DMS 273 treated with DMSO at 0.1 percent for 48 hours (cell line): Measurements from ENCODE around the gene SCAPER.
"Not testable (repeated sequence)": the region's sequence is repeated elsewhere in the genome, so short reads cannot be mapped to it uniquely, and the experiment has no call there.

Source experiments
- DNase-seq: peaks from one replicate; lab custom pipeline; 2025; lab: John Stamatoyannopoulos, UW

The SCAPER gene

DNA sequence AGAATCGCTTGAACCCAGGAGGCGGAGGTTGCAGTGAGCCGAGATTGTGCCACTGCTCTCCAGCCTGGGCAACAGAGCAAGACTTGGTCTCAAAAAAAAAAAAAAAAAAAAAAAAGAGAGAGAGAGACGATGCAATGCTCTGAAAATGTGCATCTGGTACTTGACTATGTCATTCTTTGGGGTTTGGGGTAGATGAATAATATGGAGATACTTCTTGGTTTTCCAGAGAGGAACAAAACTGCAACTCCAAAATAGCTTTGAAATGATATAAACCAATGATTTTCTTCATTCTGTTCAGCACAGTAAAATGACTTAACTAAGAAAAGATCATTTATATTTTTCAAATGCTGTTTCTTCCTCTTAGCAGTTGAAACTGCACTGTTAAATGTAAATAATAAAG lies 409.7 kb downstream of the SCAPER start:
- DNase-seq = no peak

DNA sequence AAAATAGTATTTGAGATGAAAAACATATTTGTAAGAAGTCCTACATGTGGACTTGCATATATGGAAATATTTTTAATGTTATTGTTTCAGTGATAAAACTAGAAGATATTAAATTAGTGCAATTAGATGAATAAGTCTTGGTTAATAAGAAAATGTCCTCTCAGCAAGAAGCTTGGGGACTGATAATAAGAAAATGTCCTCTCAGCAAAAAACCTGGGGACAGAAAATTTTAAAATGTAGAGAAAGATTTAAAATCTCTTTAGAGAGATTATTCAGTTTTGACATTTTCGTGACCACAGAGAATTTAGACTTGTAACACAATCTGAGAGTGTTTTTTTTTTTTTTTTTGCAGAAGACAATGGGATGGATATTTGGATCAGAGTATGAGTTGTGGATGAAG lies 412.6 kb downstream of the SCAPER start:
- no peak for DNase-seq

DNA sequence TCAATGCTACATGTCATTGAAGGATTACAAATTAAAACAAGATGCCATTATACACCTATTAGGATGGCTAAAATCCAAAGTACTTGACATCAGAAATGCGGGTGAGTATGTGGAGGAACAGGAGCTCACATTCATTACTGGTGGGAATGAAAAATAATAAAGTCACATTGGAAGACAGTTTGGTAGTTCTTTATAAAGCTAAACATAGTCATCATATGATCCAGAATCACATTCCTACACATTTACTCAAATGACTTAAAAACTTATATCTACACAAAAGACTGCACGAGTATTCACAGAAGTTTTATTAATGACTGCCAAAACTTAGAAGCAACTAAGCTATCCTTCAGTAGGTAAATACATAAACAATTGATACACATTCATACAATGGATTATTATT lies 421.4 kb downstream of the SCAPER start:
- no peak for DNase-seq

DNA sequence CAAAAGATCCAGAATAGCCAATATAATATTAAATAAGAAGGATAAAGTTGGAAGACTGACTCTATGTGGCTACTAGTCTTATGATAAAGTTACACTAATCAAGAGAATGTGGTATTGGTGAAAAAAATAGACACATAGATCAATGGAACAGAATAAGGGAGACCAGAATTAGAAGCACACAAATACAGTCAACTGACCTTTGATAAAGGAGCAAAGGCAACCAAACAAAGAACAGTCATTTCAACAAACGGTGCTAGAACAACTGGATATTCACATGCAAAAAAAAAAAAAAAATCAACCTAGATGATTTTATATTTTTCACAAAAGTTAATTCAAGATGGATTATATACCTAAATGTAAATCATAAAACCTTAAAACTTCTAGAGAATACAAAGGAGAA lies 422.1 kb downstream of the SCAPER start:
- DNase-seq = no peak

DNA sequence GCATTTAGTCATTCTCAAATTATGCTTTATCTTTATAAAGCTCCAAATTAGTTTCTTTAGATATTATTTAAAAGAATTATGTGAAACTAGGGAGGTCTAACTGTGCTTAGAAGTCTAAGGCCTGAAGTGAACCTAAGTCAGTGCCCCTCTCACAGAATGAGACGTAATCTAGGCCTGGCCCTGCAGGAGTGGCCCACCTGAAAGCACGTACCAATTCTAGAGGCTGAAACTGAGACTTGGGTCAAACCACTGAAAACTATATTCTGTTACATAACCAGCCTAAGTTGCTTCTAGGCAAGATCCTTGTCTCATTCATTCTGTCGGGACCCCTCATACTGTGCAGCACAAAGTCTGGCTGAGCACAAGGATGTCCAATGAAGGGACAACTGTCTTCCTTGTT lies 424.9 kb downstream of the SCAPER start:
- DNase-seq = no peak

DNA sequence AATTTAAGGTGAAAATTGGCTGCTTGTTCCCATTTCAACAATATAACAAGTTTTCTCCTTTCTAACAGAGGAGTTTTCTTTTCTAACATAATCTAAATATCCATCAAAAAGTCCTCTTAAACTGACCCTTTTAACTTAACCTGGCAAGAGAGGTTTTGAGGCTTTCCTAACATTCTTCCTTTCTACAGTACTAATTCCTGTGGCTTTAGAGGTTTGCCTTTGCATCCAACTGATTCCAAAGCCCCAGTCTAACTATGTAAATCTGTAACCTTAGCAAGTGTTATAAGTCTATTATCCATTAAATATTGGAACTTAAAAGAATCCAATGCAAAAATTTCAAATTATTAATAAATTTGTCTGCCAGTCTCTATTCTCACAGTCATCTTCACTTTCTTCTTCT lies 434.4 kb downstream of the SCAPER start:
- no peak for DNase-seq

DNA sequence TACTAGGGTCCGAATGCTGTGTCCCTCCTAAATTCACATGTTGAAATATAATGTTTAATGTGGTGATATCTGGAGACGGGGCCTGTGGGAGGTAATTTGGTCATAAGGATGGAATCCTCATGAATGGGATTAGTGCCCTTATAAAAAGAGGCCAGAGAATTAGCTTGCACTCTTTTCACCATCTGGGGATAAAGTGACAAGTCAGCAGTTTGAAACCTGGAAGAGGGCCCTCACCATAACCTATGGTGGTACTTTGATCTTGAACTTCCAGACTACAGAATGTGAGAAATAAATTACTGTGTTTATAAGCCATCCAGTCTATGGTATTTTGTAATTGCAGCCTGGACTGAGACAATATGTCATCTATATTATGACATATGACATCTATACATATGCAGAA lies 436.4 kb downstream of the SCAPER start:
- DNase-seq = no peak

DNA sequence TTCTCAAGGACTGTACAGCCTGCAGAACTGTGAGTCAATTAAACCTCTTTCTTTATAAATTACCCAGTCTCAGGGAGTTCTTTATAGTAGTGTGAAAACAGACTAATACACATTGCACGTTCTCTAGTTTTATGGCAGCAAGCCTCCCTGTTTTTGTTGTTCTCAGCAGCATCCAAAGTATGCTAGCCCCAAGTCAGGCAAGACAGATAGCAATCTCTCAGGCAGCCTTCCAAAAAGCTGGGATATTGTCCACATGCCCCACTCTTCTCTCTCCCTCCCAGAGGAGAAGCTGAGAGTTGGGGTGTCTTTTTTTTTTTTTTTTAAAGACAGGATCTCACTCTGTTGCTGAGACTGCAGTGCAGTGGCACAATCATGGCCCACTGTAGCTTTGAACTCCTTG lies 438.0 kb downstream of the SCAPER start:
- no peak for DNase-seq

DNA sequence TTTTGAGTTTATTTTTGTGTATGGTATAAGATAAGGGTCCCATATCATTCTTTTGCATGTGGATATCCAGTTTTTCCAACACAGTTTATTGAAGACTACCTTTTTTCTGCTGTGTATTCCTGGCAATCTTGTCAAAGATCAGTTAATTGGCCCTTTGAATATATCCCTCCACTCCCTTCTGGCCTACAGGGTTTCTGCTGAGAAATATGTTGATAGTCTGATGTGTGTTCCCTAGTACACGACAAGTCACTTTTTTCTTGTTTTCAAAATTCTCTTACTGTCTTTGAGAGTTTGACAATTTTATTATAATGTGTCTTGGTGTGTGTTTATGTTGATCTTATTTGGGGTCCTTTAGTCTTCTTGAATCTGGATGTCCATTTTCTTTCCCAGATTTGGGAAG lies 439.4 kb downstream of the SCAPER start:
- DNase-seq = no peak

DNA sequence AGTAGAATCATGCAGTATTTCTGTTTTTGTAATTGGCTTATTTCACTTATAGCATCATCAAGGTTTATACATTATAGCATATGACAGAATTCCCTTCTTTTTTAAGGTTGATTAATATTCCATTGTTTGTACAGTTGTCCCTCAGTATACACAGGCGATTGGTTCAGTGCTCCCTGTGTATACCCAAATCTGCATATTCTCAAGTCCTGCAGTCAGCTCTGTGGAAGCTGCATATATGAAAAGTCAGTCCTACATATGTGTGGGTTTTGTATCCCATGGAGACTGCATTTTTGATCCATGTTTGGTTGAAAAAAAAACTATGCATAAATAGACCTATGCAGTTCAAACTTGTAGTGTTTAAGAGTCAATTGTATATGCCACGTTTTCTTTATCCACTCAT lies 440.9 kb downstream of the SCAPER start:
- no peak for DNase-seq

DNA sequence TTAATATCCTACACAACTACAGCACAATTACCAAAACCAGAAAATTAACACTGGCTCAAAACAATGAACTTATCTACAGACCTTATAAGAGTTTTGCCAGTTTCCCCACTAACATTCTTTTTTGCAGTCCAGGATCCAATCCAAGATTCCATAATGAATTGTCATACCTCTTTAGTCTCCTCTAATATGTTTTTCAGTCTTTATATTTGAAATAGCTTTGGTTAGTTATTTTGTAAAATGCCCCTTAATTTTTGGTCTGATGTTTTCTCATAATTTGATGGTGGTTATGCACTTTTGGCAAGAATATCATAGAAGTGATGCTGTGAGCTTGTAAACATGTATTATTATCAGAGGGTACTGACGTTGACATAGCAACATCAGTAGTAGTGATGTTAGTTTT lies 444.3 kb downstream of the SCAPER start:
- DNase-seq = no peak

DNA sequence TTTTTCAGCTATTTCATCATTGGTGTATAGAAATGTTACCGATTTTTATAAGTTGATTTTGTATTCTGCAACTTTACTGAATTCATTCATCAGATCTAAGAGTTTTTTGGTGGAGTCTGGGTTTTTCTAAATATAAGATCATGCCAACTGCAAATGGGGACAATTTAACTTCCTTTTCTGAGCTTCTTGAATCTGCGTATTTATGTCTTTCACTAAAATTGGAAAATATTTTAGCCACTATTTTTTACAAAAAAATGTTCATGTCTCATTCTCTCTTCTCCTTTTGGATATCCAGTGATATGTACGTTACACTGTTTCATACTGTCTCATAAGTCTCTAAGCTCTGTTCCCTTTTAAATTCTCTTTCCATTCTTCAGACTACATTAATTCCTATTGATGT lies 444.8 kb downstream of the SCAPER start:
- no peak for DNase-seq

DNA sequence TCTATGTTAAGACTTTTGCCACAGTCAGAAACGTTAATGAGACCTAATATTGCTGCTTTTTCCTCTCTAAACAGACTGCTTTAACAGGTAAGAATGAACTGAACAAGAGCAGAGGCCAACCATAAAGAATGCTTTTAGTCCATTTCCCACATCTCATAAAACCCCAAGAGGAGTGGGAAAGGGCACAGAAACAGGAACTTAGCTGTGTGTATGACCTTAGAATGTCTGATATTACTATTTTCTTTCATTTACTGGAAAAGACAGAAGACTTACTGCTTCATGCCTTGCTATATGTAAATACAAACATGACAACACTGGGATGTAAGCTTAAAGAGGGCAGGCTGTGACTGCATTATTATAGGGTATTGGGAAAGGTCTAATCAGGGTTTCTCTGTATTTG lies 453.6 kb downstream of the SCAPER start:
- DNase-seq = no peak

DNA sequence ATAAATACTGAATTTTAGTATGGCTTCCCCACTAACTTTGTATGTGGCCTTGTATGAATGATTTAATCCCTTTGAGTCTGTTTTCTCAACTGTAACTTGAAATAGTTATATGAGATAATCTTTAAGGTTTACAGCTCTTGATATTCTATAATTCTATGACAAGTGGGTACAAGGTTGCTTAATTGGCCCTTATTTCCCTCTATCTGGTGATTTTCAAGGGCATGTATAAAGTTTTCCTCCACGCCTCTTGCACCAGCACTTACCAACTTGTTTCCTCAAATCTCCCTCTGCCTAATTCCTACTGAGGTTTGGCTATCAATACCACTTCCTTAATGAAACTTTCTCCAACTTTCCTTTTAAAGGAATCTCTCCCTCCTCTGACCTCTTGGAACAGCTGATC lies 455.7 kb downstream of the SCAPER start:
- no peak for DNase-seq

DNA sequence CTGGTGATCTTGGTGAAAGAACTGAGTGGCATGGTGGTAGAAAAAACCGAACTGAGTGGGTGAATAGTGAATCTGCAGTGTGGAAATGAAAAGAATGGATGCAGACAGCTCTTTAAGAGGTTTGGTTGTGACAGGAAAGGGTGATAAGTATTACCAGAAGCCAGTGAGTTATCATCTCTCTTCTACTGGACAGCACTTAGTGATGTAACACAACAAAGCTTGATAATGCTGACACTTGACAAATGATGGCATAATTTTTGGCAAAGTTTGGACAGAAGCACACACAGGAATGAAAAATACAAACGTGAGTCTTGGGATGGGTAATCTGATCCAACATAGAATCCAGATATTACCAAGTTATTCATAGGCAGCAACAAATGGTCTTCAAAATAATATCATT lies 456.4 kb downstream of the SCAPER start:
- no peak for DNase-seq

DNA sequence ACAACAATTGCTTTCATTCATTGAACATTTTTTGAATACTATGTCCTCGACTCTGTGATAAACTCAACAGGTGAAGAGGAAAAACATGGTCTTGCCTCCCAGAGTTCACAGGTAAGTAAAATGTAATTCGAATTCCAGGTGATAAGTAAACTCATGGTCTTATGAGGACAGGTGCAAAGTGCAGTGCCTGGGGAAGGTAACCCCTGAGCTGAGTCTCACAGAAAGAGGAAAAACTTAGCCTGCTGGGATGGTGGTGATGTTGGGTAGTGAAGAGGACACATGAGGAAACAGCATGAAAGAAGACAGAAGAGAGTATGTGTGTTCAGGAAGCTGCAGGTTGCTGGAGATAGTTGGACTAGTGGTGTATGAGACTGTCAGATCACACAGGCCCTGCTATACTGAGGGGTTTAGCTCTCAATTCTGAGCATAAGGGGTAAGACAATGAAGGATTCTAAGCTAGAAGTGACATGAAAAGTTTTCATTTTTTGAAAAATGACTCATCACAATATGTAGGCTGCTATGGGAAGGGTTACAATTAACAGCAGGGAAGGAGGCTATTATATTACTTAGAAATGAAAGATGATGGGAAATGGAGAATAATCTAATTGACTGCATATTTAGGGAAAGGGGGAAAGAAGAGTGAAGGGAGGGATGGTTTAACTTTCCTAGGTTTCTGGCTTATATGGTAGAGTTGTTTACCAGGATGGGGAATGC lies 457.3 kb downstream of the SCAPER start:
- no peak for DNase-seq

DNA sequence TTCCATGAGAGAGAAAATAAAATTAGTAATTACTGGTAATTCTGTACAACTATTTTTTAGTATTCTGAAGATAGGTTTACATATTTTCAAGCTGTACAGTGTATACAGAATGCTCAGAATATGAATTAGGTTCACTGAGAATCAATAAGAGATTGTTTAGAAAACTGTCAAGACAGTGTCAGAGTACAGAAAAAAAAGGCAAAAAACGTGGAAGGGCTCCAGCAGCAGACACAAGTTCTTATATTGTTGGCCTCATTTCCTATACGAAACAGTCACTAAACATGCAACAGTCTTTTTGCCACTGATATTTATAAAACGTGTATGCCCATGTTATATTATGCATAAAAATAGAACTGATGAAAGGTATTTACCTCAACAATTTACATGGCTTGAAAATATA lies 464.7 kb downstream of the SCAPER start:
- no peak for DNase-seq

DNA sequence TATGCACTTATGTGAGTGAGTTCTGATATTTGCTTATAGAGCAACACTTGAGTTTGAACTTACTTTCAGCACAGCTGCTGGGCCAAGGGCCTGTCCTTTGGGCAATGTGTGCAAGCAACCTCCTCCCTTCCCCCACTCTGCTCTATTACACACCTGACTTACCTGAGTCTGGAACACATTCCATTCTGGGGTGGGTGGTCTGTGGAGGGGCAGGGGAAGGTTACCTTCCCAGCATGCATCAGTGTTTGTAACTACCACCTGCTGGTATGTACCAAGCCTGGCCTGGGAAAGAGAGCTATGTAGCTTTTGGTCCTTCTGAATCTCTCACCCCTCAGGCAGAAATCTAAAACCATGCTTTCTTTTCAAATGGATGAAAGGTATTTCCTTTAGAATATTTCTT lies 465.6 kb downstream of the SCAPER start:
- DNase-seq = no peak

DNA sequence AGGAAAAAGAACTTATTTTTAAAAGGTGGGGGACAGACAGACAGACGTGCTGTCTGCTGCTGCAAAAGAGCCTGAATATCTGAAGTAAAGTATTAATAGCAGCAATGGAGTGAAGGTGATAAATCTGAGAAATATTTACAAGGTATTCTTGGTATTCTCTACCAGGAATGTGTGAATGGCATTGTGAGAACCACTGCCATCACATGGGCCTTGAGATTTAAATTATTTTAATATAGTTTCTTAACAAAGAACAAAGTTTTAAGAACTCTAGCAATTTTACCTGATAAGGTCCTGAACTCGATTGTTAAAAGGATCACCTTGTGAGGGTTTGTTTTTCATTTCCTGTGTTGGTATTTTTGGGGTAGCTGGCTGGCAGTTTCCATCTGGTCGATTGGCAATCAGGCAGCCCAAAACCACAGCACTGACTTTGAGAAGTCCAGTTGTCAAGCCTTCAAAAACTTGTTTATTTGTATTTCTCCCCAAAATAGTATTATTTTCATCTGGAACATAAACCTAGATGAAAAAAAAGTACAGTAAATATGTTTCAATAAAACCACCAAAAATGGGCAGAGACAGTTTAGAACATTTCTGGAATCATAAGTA lies 471.2 kb downstream of the SCAPER start:
- DNase-seq = no peak

DNA sequence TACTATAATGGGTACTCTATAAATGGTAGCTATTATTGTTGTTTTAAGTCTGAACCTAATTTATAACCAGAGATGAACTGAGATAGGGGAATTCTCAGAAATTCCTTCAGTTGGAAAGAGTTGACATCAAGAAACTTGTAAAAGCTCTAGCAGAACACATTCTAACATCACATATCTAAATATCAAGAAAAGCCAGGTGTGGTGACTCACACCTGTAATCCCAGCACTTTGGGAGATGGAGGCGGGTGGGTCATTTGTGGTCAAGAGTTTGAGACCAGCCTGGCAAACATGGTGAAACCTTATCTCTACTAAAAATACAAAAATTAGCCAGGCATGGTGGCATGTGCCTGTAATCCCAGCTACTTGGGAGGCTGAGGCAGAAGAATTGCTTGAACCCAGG lies 472.1 kb downstream of the SCAPER start:
- DNase-seq = not testable (repeated sequence)

DNA sequence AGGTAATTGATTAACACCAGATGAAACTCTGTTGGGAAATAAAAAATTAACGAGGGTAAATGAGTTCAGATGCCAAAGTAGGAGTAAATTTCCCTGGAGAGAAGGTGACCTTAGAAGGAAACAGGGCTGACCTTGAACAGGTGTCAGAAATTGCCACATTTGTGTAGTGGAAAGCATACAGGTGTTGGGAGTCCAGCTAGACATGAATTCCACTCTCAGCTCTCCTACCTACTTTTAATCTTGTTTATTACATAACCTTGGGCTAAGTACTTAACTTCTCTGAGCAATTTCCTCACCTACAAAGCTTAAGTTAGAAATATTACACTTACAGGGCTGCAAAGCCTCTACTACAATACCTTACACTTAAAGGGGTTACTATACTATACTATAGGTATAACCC lies 472.5 kb downstream of the SCAPER start:
- no peak for DNase-seq

DNA sequence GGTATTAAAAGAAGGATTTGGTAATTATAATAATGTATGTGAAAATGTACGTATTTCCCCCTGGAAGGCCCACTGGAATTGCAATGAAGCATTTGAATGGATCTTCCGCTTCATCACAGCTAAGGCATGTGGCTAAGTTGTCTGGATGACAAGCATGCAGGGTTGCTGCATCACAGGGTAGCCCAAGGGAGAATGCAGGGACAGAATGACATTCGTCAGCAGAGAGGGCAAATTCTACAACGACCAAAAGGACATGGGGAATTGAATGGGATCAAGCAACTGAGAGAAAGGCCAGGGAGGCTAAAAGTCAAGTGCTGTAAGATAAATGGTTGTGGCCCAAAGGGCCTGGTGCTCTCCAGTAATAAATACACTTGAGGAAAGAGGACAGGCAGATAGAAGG lies 473.2 kb downstream of the SCAPER start:
- DNase-seq = no peak

DNA sequence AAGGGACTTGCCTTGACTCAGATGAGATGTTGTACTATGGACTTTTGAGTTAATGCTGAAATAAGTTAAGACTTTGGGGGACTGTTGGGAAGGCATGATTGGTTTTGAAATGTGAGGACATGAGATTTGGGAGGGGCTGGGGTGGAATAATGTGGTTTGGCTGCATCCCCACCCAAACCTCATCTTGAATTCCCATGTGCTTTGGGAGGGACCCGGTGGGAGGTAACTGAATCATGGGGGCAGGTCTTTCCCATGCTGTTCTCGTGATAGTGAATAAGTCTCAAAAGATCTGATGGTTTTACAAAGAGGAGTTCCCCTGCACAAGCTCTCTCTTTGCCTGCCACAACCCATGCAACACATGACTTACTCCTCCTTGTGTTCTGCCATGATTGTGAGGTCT lies 474.4 kb downstream of the SCAPER start:
- not testable (repeated sequence) for DNase-seq

DNA sequence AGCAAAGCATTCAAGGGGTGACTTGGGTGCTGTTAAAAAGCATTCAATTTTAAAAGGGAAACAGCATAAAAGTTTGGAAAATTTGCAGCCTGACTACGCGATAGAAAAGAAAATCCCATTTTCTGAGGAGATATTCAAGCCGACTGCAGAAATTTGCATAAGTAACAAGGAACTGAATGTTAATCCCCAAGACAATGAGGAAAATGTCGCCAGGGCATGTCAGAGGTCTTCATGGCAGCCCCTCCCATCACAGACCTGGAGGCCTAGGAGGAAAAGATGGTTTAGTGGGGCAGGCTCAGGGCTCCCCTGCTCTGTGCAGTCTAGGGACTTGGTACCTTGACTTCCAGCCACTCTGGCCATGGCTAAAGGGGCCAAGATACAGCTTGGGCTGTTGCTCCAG lies 475.5 kb downstream of the SCAPER start:
- no peak for DNase-seq
